GM12891 (cell line): ENCODE results near the gene TLE1.

Source experiments
- POLR2A ChIP-seq: IDR thresholded peaks from 2 replicates; pipeline ENCODE4 v1.6.1; 2011; ENCODE audit warnings: low read depth, low read length, control low read depth
- TAF1 ChIP-seq: IDR thresholded peaks from 2 replicates; pipeline ENCODE4 v1.6.1; 2011; ENCODE audit warnings: low read depth, low read length, control low read depth

GRCh38 chr9:81625969-81626368 lies 63.4 kb downstream of the TLE1 start:
- TF ChIP-seq TAF1: no peak
- TF ChIP-seq POLR2A: no peak
